ENCODE results near the gene AGAP1. TPM values are rescaled to one million over a fixed set of nuclear protein-coding genes. Genes with fewer than 3 reads are reported as not detected.

The AGAP1 gene
- total RNA-seq, 1 experiment from 2014 or later, result 25.8 TPM

DNA sequence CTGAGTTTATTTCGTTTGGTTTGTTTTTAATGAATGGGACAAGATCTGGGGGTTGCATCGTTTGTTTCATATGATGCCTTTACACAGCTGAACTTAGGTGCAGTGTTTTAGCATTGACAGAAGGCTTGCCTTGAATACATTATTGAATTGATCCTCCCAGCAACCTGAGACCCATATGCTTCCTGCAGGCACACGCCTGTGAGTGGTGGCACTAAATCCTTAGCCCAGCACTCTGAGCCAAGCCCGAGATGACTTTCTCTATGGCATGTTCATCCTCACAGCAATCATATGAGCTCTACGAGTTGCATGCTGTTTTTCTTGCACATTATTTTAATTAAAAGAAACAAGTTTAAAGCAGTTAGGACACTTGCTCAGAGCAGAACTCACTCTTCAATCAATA, 47.8 kb upstream of the AGAP1 start:
- peaks cover 2% of the 10 kb centered on the region; the same call in 1 of the 2 replicates for H3K27me3 Mint-ChIP-seq (ENCODE audit: low read depth)
- Histone ChIP-seq H3K4me2 (ENCODE audit: insufficient read depth, insufficient read length, low read length) (no peak overlapping the region), H2BK15ac (ENCODE audit: low read depth, low read length) (no peak overlapping the region), H3K56ac (ENCODE audit: insufficient read length, low read depth, low read length) (no peak overlapping the region), H3K23me2 (ENCODE audit: insufficient read length, low read depth, low read length, poor library complexity, severe bottlenecking) (no peaks in the 10 kb centered on the region), H4K20me1 (ENCODE audit: control insufficient read depth, insufficient read depth, insufficient read length) (no peaks in the 10 kb centered on the region), H3K27me3 (ENCODE audit: insufficient read depth, low read length) (no peaks in the 10 kb centered on the region), H3K23ac (ENCODE audit: insufficient read length, low read depth, low read length) (no peak overlapping the region), H3K79me2 (ENCODE audit: insufficient read depth, low read length) (no peaks in the 10 kb centered on the region), H3K9ac (ENCODE audit: extremely low read depth, insufficient read length, low read length) (no peak overlapping the region), H4K5ac (ENCODE audit: insufficient read length, low read depth, low read length) (no peak overlapping the region), H2BK12ac (ENCODE audit: insufficient read length, low read depth, low read length) (no peak overlapping the region), H3K4ac (ENCODE audit: low read depth, low read length) (no peak overlapping the region), H2BK120ac (ENCODE audit: low read depth, low read length, poor library complexity, severe bottlenecking) (no peak overlapping the region), H3K9me3 (ENCODE audit: control insufficient read depth, low read depth, low read length) (no peaks in the 10 kb centered on the region), H3K14ac (ENCODE audit: insufficient read depth, low read length) (no peak overlapping the region), H4K8ac (replicated peaks; ENCODE audit: insufficient read length, low read depth, low read length) (no peak overlapping the region), H3T11ph (ENCODE audit: low read length) (no peak overlapping the region), H3K27ac (ENCODE audit: insufficient read length, low read depth, low read length) (no peak overlapping the region), H2BK5ac (ENCODE audit: insufficient read length, low read length) (no peak overlapping the region), H3K79me1 (ENCODE audit: insufficient read depth, low read depth, low read length, poor library complexity, severe bottlenecking) (no peaks in the 10 kb centered on the region), H4K91ac (ENCODE audit: insufficient read length, low read depth, low read length) (no peak overlapping the region), H2AFZ (ENCODE audit: low read length) (no peak overlapping the region), H3K4me1 (ENCODE audit: insufficient read depth, low read length) (no peaks in the 10 kb centered on the region), H3K18ac (ENCODE audit: insufficient read length, low read depth, low read length) (no peak overlapping the region), H2AK5ac (ENCODE audit: insufficient read length, low read length) (no peak overlapping the region), H2BK20ac (ENCODE audit: low read depth, low read length, poor library complexity, severe bottlenecking) (no peak overlapping the region)
- H3K36me3 Mint-ChIP-seq (ENCODE audit: insufficient read depth in 1 of 3, low read depth in 3 of 3), result peaks cover 0 to 4% (median 0%) of the 10 kb centered on the region in 3 experiments; a peak in 1 of 7 replicates
- no peak for TF ChIP-seq CTCF (conservative IDR thresholded peaks at IDR 0.05)
- H3K27ac Mint-ChIP-seq, result no peak overlapping the region
- no peak for DNase-seq
- WGBS (ENCODE audit: extremely low coverage, insufficient read length, low lambda C conversion rate), result no CpG with 5 or more reads among the region's 5 CpGs
- H3K4me3 Mint-ChIP-seq, result no peak overlapping the region
- peaks cover 4% of the 10 kb centered on the region in 2 experiments; a peak in 3 of 5 replicates for H3K9me3 Mint-ChIP-seq
- H3K4me1 Mint-ChIP-seq, result peaks cover 0 to 4% of the 10 kb centered on the region in 2 experiments; a peak in 1 of 4 replicates

All from H9 (cell line).